Choroid plexus epithelial cell (primary cell): ENCODE data around the gene RAI1.

ENCODE experiments used
- DNase-seq: peaks from one replicate; pipeline ENCODE4 v3.0.0-alpha.2; 2010; ENCODE audit warnings: low read depth
- H3K4me3 ChIP-seq: 2 replicates; pipeline ENCODE4 v1.5.1; 2011; ENCODE audit warnings: low read depth, mild to moderate bottlenecking, control low read depth, low read length, moderate library complexity
- CTCF ChIP-seq: conservative IDR thresholded peaks from 2 replicates; pipeline ENCODE4 v1.5.1; 2011; ENCODE audit warnings: low read depth, mild to moderate bottlenecking, control low read depth, inconsistent platforms, low read length, moderate library complexity

Gene RAI1

GRCh38 chr17:17793378-17794214 is 112.3 kb downstream of the RAI1 start:
- no peak for TF ChIP-seq CTCF
- no peak for DNase-seq
- H3K4me3 ChIP-seq = no peak overlapping the region

GRCh38 chr17:17794382-17794781 is 113.1 kb downstream of the RAI1 start:
- DNase-seq = no peak
- TF ChIP-seq CTCF = no peak
- H3K4me3 ChIP-seq = no peak overlapping the region

GRCh38 chr17:17795296-17795695 is 114.0 kb downstream of the RAI1 start:
- DNase-seq = no peak
- no peak for TF ChIP-seq CTCF
- H3K4me3 ChIP-seq = no peak overlapping the region

- no peak for TF ChIP-seq CTCF
- no peak overlapping the region for H3K4me3 ChIP-seq
- no peak for DNase-seq
These were observed 114.9 kb downstream of the RAI1 start for GRCh38 chr17:17795946-17796786.

- H3K4me3 ChIP-seq = no peak overlapping the region
- TF ChIP-seq CTCF = no peak
- DNase-seq = no peak
These were observed 115.5 kb downstream of the RAI1 start for GRCh38 chr17:17796787-17797061.

GRCh38 chr17:17797119-17797809 is 116.0 kb downstream of the RAI1 start:
- no peak overlapping the region for H3K4me3 ChIP-seq
- TF ChIP-seq CTCF = no peak
- DNase-seq = no peak
